ENCODE results near the gene TYR.

The TYR gene

GRCh38 chr11:89175796-89176195, 1.9 kb upstream of the TYR start:
- peak; percentile 51 for DNase-seq (ENCODE audit: low read depth)
- TF ChIP-seq CTCF (conservative IDR thresholded peaks at IDR 0.05; ENCODE audit: low read length): no peak

DNA sequence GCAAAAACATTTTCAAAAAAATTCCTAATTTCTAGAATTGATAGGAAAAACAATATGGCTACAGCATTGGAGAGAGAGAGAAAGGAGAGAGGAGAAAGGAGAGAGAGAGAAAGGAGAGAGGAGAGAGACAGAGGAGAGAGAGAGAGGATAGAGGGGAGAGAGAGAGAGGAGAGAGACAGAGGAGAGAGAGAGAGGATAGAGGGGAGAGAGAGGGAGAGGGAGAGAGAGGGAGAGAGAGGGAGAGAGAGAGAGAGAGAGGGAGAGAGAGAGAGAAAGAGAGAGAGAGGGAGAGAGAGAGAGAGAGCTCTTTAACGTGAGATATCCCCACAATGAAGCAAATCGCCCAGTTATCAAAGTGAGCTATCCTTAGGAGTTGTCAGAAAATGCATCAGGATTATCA, 737 bp upstream of the TYR start:
- no peak for TF ChIP-seq CTCF (conservative IDR thresholded peaks at IDR 0.05; ENCODE audit: low read length)
- no peak for DNase-seq (ENCODE audit: low read depth)
- no peak overlapping the region for H3K4me3 ChIP-seq (ENCODE audit: low read length)

More at GRCh38 chr11:89175796-89176195, 1.9 kb upstream of the TYR start:
- no peak overlapping the region for H3K4me3 ChIP-seq (ENCODE audit: low read length)

DNA sequence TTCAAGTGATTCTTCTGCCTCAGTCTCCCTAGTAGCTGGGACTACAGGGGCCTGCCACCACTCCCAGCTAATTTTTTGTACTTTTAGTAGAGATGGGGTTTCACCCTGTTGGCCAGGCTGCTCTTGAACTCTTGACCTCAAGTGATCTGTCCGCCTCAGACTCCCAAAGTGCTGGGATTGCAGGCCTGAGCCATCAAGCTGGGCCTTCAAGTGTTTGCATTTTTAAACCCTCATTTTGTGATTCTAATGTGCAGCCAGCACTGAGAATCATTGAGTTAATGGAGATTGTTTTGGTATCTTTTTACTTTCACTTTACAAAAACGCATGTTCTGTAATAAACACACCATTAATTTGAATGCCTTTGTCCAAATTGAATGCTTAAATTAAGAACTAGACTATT, 3.4 kb downstream of the TYR start:
- H3K4me3 ChIP-seq (ENCODE audit: low read length): no peak overlapping the region
- TF ChIP-seq CTCF (conservative IDR thresholded peaks at IDR 0.05; ENCODE audit: low read length): no peak
- DNase-seq (ENCODE audit: low read depth): no peak

DNA sequence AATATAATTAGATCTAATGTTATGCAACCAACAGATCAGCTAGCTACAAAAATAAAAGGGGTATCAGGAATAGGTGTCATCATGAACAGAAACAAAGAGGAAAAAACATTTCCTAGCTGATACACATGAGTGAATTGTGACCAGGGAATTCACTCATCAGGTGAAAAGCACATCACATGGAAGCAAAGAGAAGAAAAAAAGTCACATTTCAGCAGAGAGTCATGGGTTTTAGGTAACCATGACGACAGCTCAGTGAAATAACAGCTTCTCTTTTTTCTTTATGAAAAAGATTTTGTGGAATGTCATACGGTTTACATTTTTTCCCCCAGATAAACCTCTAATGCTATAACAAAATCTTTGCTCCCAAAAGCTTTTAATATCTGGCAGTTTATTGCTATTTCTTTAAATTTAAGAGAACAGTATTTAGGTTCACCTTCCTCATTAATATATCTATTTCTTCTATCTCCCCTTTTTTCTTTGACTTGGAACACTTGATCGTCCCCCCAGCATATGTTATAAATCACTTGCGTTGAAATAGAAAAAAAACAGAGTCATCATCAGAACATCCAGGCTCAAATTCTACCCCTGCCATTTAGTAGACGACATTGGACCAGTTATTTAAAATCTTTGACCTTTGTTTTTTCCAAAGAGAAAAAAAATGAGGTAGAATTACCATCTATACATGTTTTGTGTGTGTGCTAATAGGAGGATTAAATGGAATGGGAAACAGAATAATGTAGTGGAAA, 5.3 kb downstream of the TYR start:
- no peak overlapping the region for H3K4me3 ChIP-seq (ENCODE audit: low read length)
- DNase-seq (ENCODE audit: low read depth): peak; percentile 62
- TF ChIP-seq CTCF (conservative IDR thresholded peaks at IDR 0.05; ENCODE audit: low read length): no peak

GRCh38 chr11:89184021-89184420, 6.3 kb downstream of the TYR start:
- H3K4me3 ChIP-seq (ENCODE audit: low read length): no peak overlapping the region
- DNase-seq (ENCODE audit: low read depth): peak; percentile 72
- no peak for TF ChIP-seq CTCF (conservative IDR thresholded peaks at IDR 0.05; ENCODE audit: low read length)

GRCh38 chr11:89189776-89190175, 12.1 kb downstream of the TYR start:
- no peak for DNase-seq (ENCODE audit: low read depth)
- no peak for TF ChIP-seq CTCF (conservative IDR thresholded peaks at IDR 0.05; ENCODE audit: low read length)
- no peak overlapping the region for H3K4me3 ChIP-seq (ENCODE audit: low read length)

- DNase-seq (ENCODE audit: low read depth): no peak
- TF ChIP-seq CTCF (conservative IDR thresholded peaks at IDR 0.05; ENCODE audit: low read length): no peak
- no peak overlapping the region for H3K4me3 ChIP-seq (ENCODE audit: low read length)
These were observed 23.5 kb downstream of the TYR start for GRCh38 chr11:89201138-89201537.

All from AG10803 (cell line).